SK-N-SH treated with all-trans-retinoic acid at 6 μM for 48 hours (cell line): ENCODE results near the gene UBE2U.

Experiments
- ATAC-seq: fragments of 200-7000 bp; cut with Tn5 transposase; 3 replicates; pipeline ENCODE4 v1.9.1; 2020; ENCODE audit warnings: mild to moderate bottlenecking, moderate library complexity
- ARNTL ChIP-seq: fragments of 450-650 bp; formaldehyde crosslinking; IDR thresholded peaks from 2 replicates; pipeline ENCODE4 v1.5.0; 2020; ENCODE audit warnings: low read depth, mild to moderate bottlenecking, moderate library complexity, borderline replicate concordance
- BACH2 ChIP-seq: fragments of 250-450 bp; sonication (Bioruptor Pico); IDR thresholded peaks from 2 replicates; pipeline ENCODE4 v1.9.0; 2021; ENCODE audit warnings: mild to moderate bottlenecking, borderline replicate concordance
- CREB5 ChIP-seq: fragments of 250-450 bp; sonication (Bioruptor Pico); IDR thresholded peaks from 2 replicates; pipeline ENCODE4 v1.5.1; 2020; ENCODE audit warnings: low read depth, mild to moderate bottlenecking, moderate library complexity
- CSDC2 ChIP-seq: fragments of 250-450 bp; sonication (Bioruptor Pico); IDR thresholded peaks from 2 replicates; pipeline ENCODE4 v1.5.0; 2020; ENCODE audit warnings: mild to moderate bottlenecking, moderate library complexity
- CSRNP3 ChIP-seq: fragments of 250-450 bp; sonication (Bioruptor Pico); IDR thresholded peaks from 2 replicates; pipeline ENCODE4 v1.5.1; 2021; ENCODE audit warnings: mild to moderate bottlenecking, moderate library complexity
- ESRRG ChIP-seq: fragments of 250-450 bp; sonication (Bioruptor Pico); IDR thresholded peaks from 2 replicates; pipeline ENCODE4 v1.6.1; 2021; ENCODE audit warnings: mild to moderate bottlenecking
- GLIS3 ChIP-seq: fragments of 250-450 bp; sonication (Bioruptor Pico); IDR thresholded peaks from 2 replicates; pipeline ENCODE4 v1.5.0; 2020; ENCODE audit warnings: mild to moderate bottlenecking, moderate library complexity
- ISL1 ChIP-seq: fragments of 250-450 bp; sonication (Bioruptor Pico); IDR thresholded peaks from 2 replicates; pipeline ENCODE4 v2.1.2; 2022; ENCODE audit warnings: mild to moderate bottlenecking, moderate library complexity
- OSR1 ChIP-seq: fragments of 250-450 bp; sonication (Bioruptor Pico); IDR thresholded peaks from 2 replicates; pipeline ENCODE4 v1.8.0; 2022; ENCODE audit warnings: moderate library complexity, mild to moderate bottlenecking, inconsistent platforms
- PATZ1 ChIP-seq: fragments of 250-450 bp; sonication (Bioruptor Pico); IDR thresholded peaks from 2 replicates; pipeline ENCODE4 v1.8.0; 2020; ENCODE audit warnings: mild to moderate bottlenecking, moderate library complexity, borderline replicate concordance
- POU6F1 ChIP-seq: fragments of 250-450 bp; sonication (Bioruptor Pico); IDR thresholded peaks from 2 replicates; pipeline ENCODE4 v1.8.0; 2021; ENCODE audit warnings: low read depth, mild to moderate bottlenecking, moderate library complexity, borderline replicate concordance
- PPARA ChIP-seq: fragments of 250-450 bp; sonication (Bioruptor Pico); IDR thresholded peaks from 2 replicates; pipeline ENCODE4 v1.5.0; 2020; ENCODE audit warnings: mild to moderate bottlenecking, borderline replicate concordance
- RARB ChIP-seq: fragments of 250-450 bp; sonication (Bioruptor Pico); IDR thresholded peaks from 2 replicates; pipeline ENCODE4 v1.8.0; 2021; ENCODE audit warnings: mild to moderate bottlenecking, moderate library complexity
- SNAI2 ChIP-seq: fragments of 250-450 bp; sonication (Bioruptor Pico); IDR thresholded peaks from 2 replicates; pipeline ENCODE4 v1.5.0; 2020; ENCODE audit warnings: mild to moderate bottlenecking, moderate library complexity
- TCF4 ChIP-seq: fragments of 250-450 bp; sonication (Bioruptor Pico); IDR thresholded peaks from 2 replicates; pipeline ENCODE4 v1.8.0; 2021; ENCODE audit warnings: mild to moderate bottlenecking, moderate library complexity, borderline replicate concordance
- TOX ChIP-seq: fragments of 250-450 bp; sonication (Bioruptor Pico); IDR thresholded peaks from 2 replicates; pipeline ENCODE4 v1.8.0; 2021; ENCODE audit warnings: mild to moderate bottlenecking, moderate library complexity, borderline replicate concordance
- ZC3H10 ChIP-seq: fragments of 250-450 bp; sonication (Bioruptor Pico); IDR thresholded peaks from 2 replicates; pipeline ENCODE4 v1.5.1; 2021; ENCODE audit warnings: mild to moderate bottlenecking, moderate library complexity
- ZFP3 ChIP-seq: fragments of 250-450 bp; sonication (Bioruptor Pico); IDR thresholded peaks from 2 replicates; pipeline ENCODE4 v1.5.0; 2020; ENCODE audit warnings: mild to moderate bottlenecking, moderate library complexity
- ZFP30 ChIP-seq: fragments of 450-650 bp; formaldehyde crosslinking; IDR thresholded peaks from 2 replicates; pipeline ENCODE4 v1.5.0; 2022; ENCODE audit warnings: mild to moderate bottlenecking, moderate library complexity
- ZNF565 ChIP-seq: fragments of 450-650 bp; formaldehyde crosslinking; conservative IDR thresholded peaks from 2 replicates; pipeline ENCODE4 v1.5.0; 2020; ENCODE audit warnings: low read depth, mild to moderate bottlenecking, moderate library complexity
- ZNF8 ChIP-seq: fragments of 450-650 bp; formaldehyde crosslinking; IDR thresholded peaks from 2 replicates; pipeline ENCODE4 v1.5.0; 2020; ENCODE audit warnings: mild to moderate bottlenecking, moderate library complexity
- TF ChIP-seq, protein P1 (sequence below): fragments of 250-450 bp; sonication (Bioruptor Pico); IDR thresholded peaks from 2 replicates; pipeline ENCODE4 v1.5.0; 2020; ENCODE audit warnings: mild to moderate bottlenecking, moderate library complexity

Gene UBE2U

DNA sequence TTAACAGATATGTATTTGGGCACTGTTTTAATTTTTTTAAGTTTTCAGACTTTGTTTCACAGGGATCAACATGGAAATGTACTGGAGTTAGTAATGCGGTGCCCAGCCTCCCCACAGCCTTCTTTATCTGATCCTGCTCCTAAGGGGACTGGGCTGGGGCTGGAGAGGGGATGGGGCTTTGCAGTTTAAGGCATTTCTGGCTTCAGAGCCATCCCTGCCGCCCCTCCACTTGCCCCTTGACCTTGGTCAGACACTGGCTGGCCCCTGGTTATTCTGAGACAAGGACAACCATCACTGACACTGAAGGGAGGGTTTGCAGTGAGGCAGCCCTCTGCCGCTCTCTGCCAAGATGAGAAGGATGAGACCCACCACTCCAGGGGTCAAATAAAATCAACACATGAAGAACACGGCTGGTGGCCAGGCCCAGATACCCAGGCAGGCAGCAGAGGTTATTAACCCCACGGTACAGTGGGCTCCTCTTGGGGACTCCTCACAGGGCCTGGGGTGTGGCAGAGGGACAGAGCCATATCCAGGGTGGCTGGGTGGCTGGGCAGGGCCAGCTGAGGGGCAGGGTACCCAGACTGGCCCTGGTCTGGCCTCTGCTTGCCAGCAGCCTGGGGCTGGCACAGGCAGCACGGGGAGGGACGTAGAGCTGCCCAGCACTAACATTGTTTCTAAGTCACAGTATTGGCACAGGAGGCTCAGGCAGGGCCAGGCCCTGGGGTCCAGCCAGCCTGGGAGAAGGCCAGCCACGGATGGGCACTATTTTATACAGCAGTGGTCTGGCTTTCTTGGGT is 7.2 kb upstream of the UBE2U start (continued):
- TF ChIP-seq PATZ1 (CRISPR knock-in tag) = no peak
- TF ChIP-seq SNAI2 (CRISPR knock-in tag) = no peak
- no peak for TF ChIP-seq ISL1 (CRISPR knock-in tag)
- no peak for TF ChIP-seq ARNTL
- TF ChIP-seq ZC3H10 (CRISPR knock-in tag) = no peak

GRCh38 chr1:64197076-64197475 is 6.3 kb upstream of the UBE2U start:
- ATAC-seq = no peak
- TF ChIP-seq ZFP30 (no peak), ZNF565 (CRISPR knock-in tag) (no peak), ARNTL (no peak), ZC3H10 (CRISPR knock-in tag) (no peak), PATZ1 (CRISPR knock-in tag) (no peak), TOX (no peak), ISL1 (CRISPR knock-in tag) (no peak), RARB (CRISPR knock-in tag) (no peak), BACH2 (CRISPR knock-in tag) (no peak), ZFP3 (no peak)
- TF ChIP-seq, protein P1, sequence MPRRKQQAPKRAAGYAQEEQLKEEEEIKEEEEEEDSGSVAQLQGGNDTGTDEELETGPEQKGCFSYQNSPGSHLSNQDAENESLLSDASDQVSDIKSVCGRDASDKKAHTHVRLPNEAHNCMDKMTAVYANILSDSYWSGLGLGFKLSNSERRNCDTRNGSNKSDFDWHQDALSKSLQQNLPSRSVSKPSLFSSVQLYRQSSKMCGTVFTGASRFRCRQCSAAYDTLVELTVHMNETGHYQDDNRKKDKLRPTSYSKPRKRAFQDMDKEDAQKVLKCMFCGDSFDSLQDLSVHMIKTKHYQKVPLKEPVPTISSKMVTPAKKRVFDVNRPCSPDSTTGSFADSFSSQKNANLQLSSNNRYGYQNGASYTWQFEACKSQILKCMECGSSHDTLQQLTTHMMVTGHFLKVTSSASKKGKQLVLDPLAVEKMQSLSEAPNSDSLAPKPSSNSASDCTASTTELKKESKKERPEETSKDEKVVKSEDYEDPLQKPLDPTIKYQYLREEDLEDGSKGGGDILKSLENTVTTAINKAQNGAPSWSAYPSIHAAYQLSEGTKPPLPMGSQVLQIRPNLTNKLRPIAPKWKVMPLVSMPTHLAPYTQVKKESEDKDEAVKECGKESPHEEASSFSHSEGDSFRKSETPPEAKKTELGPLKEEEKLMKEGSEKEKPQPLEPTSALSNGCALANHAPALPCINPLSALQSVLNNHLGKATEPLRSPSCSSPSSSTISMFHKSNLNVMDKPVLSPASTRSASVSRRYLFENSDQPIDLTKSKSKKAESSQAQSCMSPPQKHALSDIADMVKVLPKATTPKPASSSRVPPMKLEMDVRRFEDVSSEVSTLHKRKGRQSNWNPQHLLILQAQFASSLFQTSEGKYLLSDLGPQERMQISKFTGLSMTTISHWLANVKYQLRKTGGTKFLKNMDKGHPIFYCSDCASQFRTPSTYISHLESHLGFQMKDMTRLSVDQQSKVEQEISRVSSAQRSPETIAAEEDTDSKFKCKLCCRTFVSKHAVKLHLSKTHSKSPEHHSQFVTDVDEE (CRISPR knock-in tag) = no peak

DNA sequence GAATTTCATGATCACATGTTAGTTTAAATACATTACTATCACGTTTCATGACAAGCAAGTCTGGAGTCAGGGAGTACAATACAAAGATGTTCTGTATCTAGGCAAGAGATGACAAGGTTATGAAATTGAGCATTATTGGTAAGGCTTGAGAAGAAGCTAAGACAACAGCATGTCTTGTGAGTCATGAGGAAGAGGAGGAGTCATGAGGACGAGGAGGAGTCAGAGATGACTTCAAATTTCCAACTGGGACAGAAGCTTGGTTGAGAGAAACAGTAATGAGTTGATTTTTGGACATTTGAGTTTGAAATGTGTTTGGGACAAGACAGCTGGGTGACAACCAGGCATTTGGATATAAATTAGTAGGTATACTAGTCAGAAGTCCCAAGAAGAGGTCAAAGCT is 4.3 kb upstream of the UBE2U start:
- no peak for ATAC-seq
- no peak for TF ChIP-seq CSDC2
- TF ChIP-seq ESRRG (CRISPR knock-in tag) = no peak
- no peak for TF ChIP-seq BACH2 (CRISPR knock-in tag)
- TF ChIP-seq ZNF8 = no peak
- no peak for TF ChIP-seq ZC3H10 (CRISPR knock-in tag)
- TF ChIP-seq CREB5 (CRISPR knock-in tag) = no peak

DNA sequence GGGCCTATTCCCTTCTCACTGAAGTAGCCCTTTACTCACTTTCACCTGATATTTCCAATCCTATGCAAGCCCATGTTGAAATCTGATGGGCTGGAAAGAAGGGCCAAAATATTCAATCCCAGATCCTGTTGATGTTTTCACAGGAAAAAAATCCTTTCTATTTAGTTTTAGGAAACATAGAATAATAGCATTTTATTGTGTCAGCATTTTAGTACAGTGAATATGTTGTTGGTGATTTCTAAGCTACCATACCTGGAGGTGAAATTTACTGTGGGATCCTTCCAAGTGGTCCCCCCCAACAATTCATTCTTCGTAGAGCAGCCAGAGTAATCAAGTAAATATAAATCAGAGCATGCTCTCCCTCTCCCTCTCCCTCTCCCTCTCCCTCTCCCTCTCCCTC is 3.4 kb upstream of the UBE2U start:
- no peak for ATAC-seq
- no peak for TF ChIP-seq GLIS3 (CRISPR knock-in tag)
- TF ChIP-seq ISL1 (CRISPR knock-in tag) = no peak
- no peak for TF ChIP-seq POU6F1 (CRISPR knock-in tag)
- TF ChIP-seq CSRNP3 = no peak
- no peak for TF ChIP-seq OSR1 (CRISPR knock-in tag)
- no peak for TF ChIP-seq BACH2 (CRISPR knock-in tag)
- no peak for TF ChIP-seq TCF4 (CRISPR knock-in tag)
- TF ChIP-seq SNAI2 (CRISPR knock-in tag) = no peak
- TF ChIP-seq, protein P1 (CRISPR knock-in tag) = no peak
- no peak for TF ChIP-seq ARNTL
- TF ChIP-seq PPARA = no peak
- TF ChIP-seq ZFP3 = no peak
- no peak for TF ChIP-seq ZNF565 (CRISPR knock-in tag)
